ENCODE data around the gene EYS. TPM values are rescaled to one million over a fixed set of nuclear protein-coding genes. Genes with fewer than 3 reads are reported as not detected.
"Not testable (repeated sequence)": the region's sequence is repeated elsewhere in the genome, so short reads cannot be mapped to it uniquely, and the experiment has no call there.

EYS gene
- total and polyA plus RNA-seq, 3 experiments from 2014 or later: not detected

GRCh38 chr6:65649392-65649791 is 57.6 kb downstream of the EYS start:
- no peaks in the 10 kb centered on the region for H3K4me1 ChIP-seq (ENCODE audit: insufficient read depth, low read length)
- Mint-ChIP-seq H3K27ac (no peak overlapping the region), H3K36me3 (no peaks in the 10 kb centered on the region), H3K9me3 (peaks cover 5 to 24% (median 15%) of the 10 kb centered on the region in 5 donors), H3K4me1 (no peaks in the 10 kb centered on the region), H3K27me3 (no peaks in the 10 kb centered on the region), H3K4me3 (no peak overlapping the region)
- no peak for DNase-seq
- H3K9me3 ChIP-seq (ENCODE audit: low read length): no peaks in the 10 kb centered on the region
- ChIA-PET POLR2A (no interaction called here), CTCF (no interaction called here)
- no peaks in the 10 kb centered on the region for H3K36me3 ChIP-seq (ENCODE audit: insufficient read depth, low read length)
- no peak overlapping the region for H3K27ac ChIP-seq (ENCODE audit: low read depth, low read length)
- H3K27me3 ChIP-seq (ENCODE audit: insufficient read depth, low read length, poor library complexity, severe bottlenecking): no peaks in the 10 kb centered on the region
- no peak overlapping the region for H3K4me3 ChIP-seq (ENCODE audit: low read length)

DNA sequence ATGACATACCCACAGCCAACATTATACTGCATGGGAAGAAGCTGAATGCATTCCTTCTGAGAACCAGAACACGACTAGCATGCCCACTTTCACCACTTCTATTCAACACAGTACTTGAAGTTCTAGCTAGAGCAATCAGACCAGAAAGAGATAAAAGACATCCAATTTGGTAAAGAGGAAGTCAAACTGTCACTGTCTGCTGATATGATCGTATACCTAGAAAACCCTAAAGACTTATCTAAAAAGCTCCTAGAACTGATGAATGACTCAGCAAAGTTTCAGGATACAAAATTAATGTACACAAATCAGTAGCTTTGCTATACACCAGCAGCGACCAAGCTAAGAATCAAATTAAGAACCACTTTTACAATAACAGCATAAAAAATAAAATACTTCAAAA is 60.5 kb downstream of the EYS start:
- Mint-ChIP-seq H3K27me3 (no peaks in the 10 kb centered on the region), H3K27ac (no peak overlapping the region), H3K4me3 (no peak overlapping the region), H3K4me1 (no peaks in the 10 kb centered on the region), H3K36me3 (no peaks in the 10 kb centered on the region), H3K9me3 (peaks cover 5 to 27% (median 14%) of the 10 kb centered on the region in 5 donors)
- no peak overlapping the region for H3K4me3 ChIP-seq (ENCODE audit: low read length)
- no peaks in the 10 kb centered on the region for H3K27me3 ChIP-seq (ENCODE audit: insufficient read depth, low read length, poor library complexity, severe bottlenecking)
- ChIA-PET CTCF (no interaction called here), POLR2A (no interaction called here)
- H3K9me3 ChIP-seq (ENCODE audit: low read length): no peaks in the 10 kb centered on the region
- H3K36me3 ChIP-seq (ENCODE audit: insufficient read depth, low read length): no peaks in the 10 kb centered on the region
- H3K27ac ChIP-seq (ENCODE audit: low read depth, low read length): no peak overlapping the region
- DNase-seq: no peak
- no peaks in the 10 kb centered on the region for H3K4me1 ChIP-seq (ENCODE audit: insufficient read depth, low read length)

DNA sequence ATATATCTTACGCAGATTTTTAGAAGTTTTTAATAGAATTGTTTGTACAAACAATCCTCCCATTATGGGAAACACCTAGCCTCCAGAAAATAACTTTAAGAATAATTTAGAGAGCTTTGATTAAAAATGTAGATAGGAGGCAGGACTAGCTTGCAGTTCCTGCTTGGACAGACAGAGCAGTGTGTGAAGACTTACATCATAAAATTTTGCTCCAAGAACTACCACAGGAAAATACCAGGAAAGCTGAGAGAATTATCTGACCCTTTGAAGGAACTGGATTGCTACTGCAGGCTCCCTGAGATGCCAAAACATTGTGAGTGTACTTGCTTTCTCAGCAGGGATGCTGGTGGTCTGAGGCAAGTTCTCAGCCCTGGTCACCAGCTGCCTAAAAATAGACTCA is 64.2 kb downstream of the EYS start:
- POLR2A ChIA-PET: no interaction called here
- H3K36me3 ChIP-seq (ENCODE audit: insufficient read depth, low read length): no peaks in the 10 kb centered on the region
- H3K27me3 Mint-ChIP-seq: no peaks in the 10 kb centered on the region
- H3K27ac Mint-ChIP-seq: no peak overlapping the region
- no peaks in the 10 kb centered on the region for H3K4me1 ChIP-seq (ENCODE audit: insufficient read depth, low read length)
- CTCF ChIA-PET: no interaction called here
- no peak overlapping the region for H3K4me3 Mint-ChIP-seq
- no peak overlapping the region for H3K27ac ChIP-seq (ENCODE audit: low read depth, low read length)
- H3K4me1 Mint-ChIP-seq: no peaks in the 10 kb centered on the region
- H3K9me3 ChIP-seq (ENCODE audit: low read length): no peaks in the 10 kb centered on the region
- no peaks in the 10 kb centered on the region for H3K27me3 ChIP-seq (ENCODE audit: insufficient read depth, low read length, poor library complexity, severe bottlenecking)
- H3K9me3 Mint-ChIP-seq: peaks cover 5 to 31% (median 12%) of the 10 kb centered on the region in 5 donors
- no peak for DNase-seq
- no peak overlapping the region for H3K4me3 ChIP-seq (ENCODE audit: low read length)
- H3K36me3 Mint-ChIP-seq: no peaks in the 10 kb centered on the region

DNA sequence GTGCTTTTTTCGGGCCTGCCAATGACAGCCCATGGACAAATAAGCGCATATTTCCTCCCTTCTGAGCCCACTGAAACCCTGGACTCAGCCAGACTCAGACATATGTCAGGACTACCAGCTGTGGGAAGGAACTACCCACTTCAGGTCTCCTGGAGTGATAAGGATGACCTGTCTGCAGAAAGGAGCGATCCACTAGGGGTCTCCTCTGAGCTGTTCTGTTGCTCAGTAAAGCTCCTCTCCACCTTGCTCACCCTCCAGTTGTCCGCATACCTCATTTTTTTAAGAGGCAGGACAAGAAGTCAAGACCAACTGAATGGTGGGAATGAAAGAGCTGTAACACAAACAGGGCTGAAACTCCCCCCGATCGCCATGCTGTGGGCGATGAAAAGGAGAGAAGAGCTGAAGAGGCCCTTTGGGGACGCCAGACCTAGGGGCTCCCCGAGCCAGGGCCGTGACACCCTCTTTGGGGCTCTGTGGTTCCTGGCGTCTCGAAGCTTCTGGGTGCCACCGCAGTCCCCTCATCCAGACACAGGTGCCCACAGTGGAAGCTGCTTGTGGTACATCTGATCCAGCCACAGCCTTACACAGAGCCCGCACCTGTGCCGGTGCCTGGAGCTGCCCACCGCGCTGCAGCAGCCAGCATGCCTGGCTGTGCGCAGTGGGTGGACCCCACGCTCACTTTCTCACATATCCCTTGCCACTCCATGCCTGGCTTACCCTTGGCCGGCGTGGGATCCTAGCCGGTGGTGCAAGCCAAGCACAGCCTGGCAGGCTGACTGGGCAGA is 68.8 kb downstream of the EYS start:
- CTCF ChIA-PET: no interaction called here
- Histone ChIP-seq H3K27me3 (ENCODE audit: insufficient read depth, low read length, poor library complexity, severe bottlenecking) (no peaks in the 10 kb centered on the region), H3K4me1 (ENCODE audit: insufficient read depth, low read length) (no peaks in the 10 kb centered on the region), H3K4me3 (ENCODE audit: low read length) (no peak overlapping the region), H3K36me3 (ENCODE audit: insufficient read depth, low read length) (no peaks in the 10 kb centered on the region), H3K9me3 (ENCODE audit: low read length) (no peaks in the 10 kb centered on the region), H3K27ac (ENCODE audit: low read depth, low read length) (no peak overlapping the region)
- Mint-ChIP-seq H3K27ac (no peak overlapping the region), H3K36me3 (no peaks in the 10 kb centered on the region), H3K27me3 (no peaks in the 10 kb centered on the region), H3K9me3 (peaks cover 0 to 19% (median 7%) of the 10 kb centered on the region in 5 donors), H3K4me1 (no peaks in the 10 kb centered on the region), H3K4me3 (no peak overlapping the region)
- no peak for DNase-seq
- POLR2A ChIA-PET: no interaction called here

DNA sequence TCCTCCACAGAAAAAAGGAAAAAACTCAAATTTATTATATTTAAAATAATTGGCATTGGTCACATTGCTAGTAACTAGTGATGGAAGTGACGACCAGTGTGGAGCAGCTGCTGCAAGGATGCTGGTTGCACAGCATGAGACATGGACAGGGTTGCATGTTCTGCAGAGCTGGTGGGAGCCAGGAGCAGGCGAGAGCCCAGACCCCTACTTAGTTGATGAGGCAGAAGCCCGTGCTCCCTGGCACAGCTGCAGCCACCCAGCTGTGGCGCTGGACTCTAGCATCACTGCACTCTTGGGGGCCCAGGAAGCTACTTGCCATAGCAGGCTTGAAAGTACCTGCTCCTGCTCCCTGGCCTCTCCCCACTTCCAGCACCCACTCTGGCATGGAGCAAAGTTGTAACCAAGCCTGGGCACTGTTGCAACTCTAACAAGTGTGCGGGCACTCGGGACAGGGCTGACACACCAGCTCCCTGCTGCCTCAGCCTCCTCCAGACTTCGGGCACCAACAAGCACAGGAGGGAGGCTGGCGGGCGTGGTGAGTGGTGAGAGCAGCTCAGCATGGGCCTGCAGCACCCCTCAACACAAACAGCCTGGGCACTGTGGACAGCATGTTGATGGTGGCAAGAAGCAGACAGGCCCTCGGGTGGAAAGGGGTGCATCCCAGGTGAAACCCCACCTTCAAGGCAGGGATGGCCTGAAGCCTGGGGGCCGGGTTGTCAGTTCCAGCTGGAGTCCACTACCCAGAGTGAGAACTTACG is 69.6 kb downstream of the EYS start:
- Histone ChIP-seq H3K36me3 (ENCODE audit: insufficient read depth, low read length) (no peaks in the 10 kb centered on the region), H3K27me3 (ENCODE audit: insufficient read depth, low read length, poor library complexity, severe bottlenecking) (no peaks in the 10 kb centered on the region), H3K4me1 (ENCODE audit: insufficient read depth, low read length) (no peaks in the 10 kb centered on the region), H3K27ac (ENCODE audit: low read depth, low read length) (no peak overlapping the region), H3K9me3 (ENCODE audit: low read length) (no peaks in the 10 kb centered on the region), H3K4me3 (ENCODE audit: low read length) (no peak overlapping the region)
- H3K4me3 Mint-ChIP-seq: no peak overlapping the region
- no peak overlapping the region for H3K27ac Mint-ChIP-seq
- no peaks in the 10 kb centered on the region for H3K27me3 Mint-ChIP-seq
- ChIA-PET POLR2A (no interaction called here), CTCF (no interaction called here)
- H3K9me3 Mint-ChIP-seq: peaks cover 0 to 17% (median 7%) of the 10 kb centered on the region in 5 donors
- H3K36me3 Mint-ChIP-seq: no peaks in the 10 kb centered on the region
- DNase-seq: no peak
- no peaks in the 10 kb centered on the region for H3K4me1 Mint-ChIP-seq

GRCh38 chr6:65633501-65633900 is 73.5 kb downstream of the EYS start:
- ChIA-PET POLR2A (no interaction called here), CTCF (no interaction called here)
- no peaks in the 10 kb centered on the region for H3K9me3 ChIP-seq (ENCODE audit: low read length)
- DNase-seq: no peak
- H3K4me3 ChIP-seq (ENCODE audit: low read length): no peak overlapping the region
- no peaks in the 10 kb centered on the region for H3K36me3 ChIP-seq (ENCODE audit: insufficient read depth, low read length)
- no peaks in the 10 kb centered on the region for H3K4me1 Mint-ChIP-seq
- H3K36me3 Mint-ChIP-seq: no peaks in the 10 kb centered on the region
- H3K27me3 ChIP-seq (ENCODE audit: insufficient read depth, low read length, poor library complexity, severe bottlenecking): no peaks in the 10 kb centered on the region
- H3K27ac Mint-ChIP-seq: no peak overlapping the region
- H3K27ac ChIP-seq (ENCODE audit: low read depth, low read length): no peak overlapping the region
- no peaks in the 10 kb centered on the region for H3K27me3 Mint-ChIP-seq
- peaks cover 2 to 22% (median 14%) of the 10 kb centered on the region in 5 donors for H3K9me3 Mint-ChIP-seq
- no peak overlapping the region for H3K4me3 Mint-ChIP-seq
- no peaks in the 10 kb centered on the region for H3K4me1 ChIP-seq (ENCODE audit: insufficient read depth, low read length)

DNA sequence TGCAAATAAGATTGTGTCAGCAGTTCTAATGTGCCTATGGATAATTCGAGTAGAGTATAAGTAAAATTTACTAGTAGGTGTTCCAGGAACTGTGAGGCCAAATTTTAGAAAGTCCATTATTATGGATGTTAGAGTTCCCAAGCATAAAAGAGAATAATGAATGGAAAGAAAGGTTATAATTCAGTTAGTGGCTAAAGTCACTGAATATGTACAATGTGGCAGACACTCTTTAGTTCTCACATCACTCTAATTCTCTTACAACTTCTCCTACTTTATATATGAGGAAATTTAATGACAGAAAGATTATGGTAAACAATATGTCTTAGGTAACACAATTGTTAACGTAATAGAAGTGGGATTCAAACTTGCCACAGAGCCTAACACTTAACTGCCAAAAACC is 75.3 kb downstream of the EYS start:
- no peak overlapping the region for H3K27ac Mint-ChIP-seq
- no peak overlapping the region for H3K4me3 Mint-ChIP-seq
- no peaks in the 10 kb centered on the region for H3K36me3 ChIP-seq (ENCODE audit: insufficient read depth, low read length)
- ChIA-PET CTCF (no interaction called here), POLR2A (no interaction called here)
- no peaks in the 10 kb centered on the region for H3K4me1 Mint-ChIP-seq
- no peak for DNase-seq
- H3K27me3 ChIP-seq (ENCODE audit: insufficient read depth, low read length, poor library complexity, severe bottlenecking): no peaks in the 10 kb centered on the region
- H3K4me1 ChIP-seq (ENCODE audit: insufficient read depth, low read length): no peaks in the 10 kb centered on the region
- no peaks in the 10 kb centered on the region for H3K9me3 ChIP-seq (ENCODE audit: low read length)
- no peak overlapping the region for H3K27ac ChIP-seq (ENCODE audit: low read depth, low read length)
- peaks cover 3 to 28% (median 19%) of the 10 kb centered on the region in 5 donors for H3K9me3 Mint-ChIP-seq
- no peaks in the 10 kb centered on the region for H3K36me3 Mint-ChIP-seq
- H3K27me3 Mint-ChIP-seq: no peaks in the 10 kb centered on the region
- no peak overlapping the region for H3K4me3 ChIP-seq (ENCODE audit: low read length)

GRCh38 chr6:65627434-65627999 is 79.5 kb downstream of the EYS start:
- H3K27ac Mint-ChIP-seq; H3K4me3 ChIP-seq (ENCODE audit: low read length); H3K9me3 ChIP-seq (ENCODE audit: low read length); H3K27me3 Mint-ChIP-seq; H3K27ac ChIP-seq (ENCODE audit: low read depth, low read length); H3K4me1 ChIP-seq (ENCODE audit: insufficient read depth, low read length); CTCF ChIA-PET; H3K36me3 ChIP-seq (ENCODE audit: insufficient read depth, low read length); H3K4me1 Mint-ChIP-seq; DNase-seq; H3K4me3 Mint-ChIP-seq; H3K36me3 Mint-ChIP-seq; H3K27me3 ChIP-seq (ENCODE audit: insufficient read depth, low read length, poor library complexity, severe bottlenecking); POLR2A ChIA-PET: not testable (repeated sequence)
- peaks cover 3 to 31% (median 18%) of the 10 kb centered on the region in 5 donors for H3K9me3 Mint-ChIP-seq

Measured in CD8-positive, alpha-beta memory T cell (primary cell).